Frontal cortex (tissue), 4 donors: Measurements from ENCODE around the gene HS3ST5. TPM values are rescaled to one million over a fixed set of nuclear protein-coding genes. Genes with fewer than 3 reads are reported as not detected.

ENCODE experiments used
- DNase-seq, 2 donors: peaks; one replicate each; pipeline ENCODE4 v3.0.0; 2012; ENCODE audit warnings: low spot score in 2 of 2
- FAIRE-seq: peaks from 2 replicates; lab custom pipeline; 2012; peaks lifted over from hg19 to GRCh38; lab: Jason Lieb, UNC
- total RNA-seq: library from RNA; depleted of rRNA; stranded (reverse); fragments of >200 nt; gene quantifications from one replicate; pipeline ENCODE4 v1.2.3, GENCODE V29; 2014
- donor health status: control.
- donor health status: control.
- donor health status: control.

Gene HS3ST5
- 13.9 TPM for total RNA-seq

- FAIRE-seq (no peak), DNase-seq (peak; percentile 52 to 73)
Measured at GRCh38 chr6:114342826-114343781, at the start of gene HS3ST5. TSS of gene HS3ST5 (minus strand) at chr6:114343023. CDS start at chr6:114062845, 280,178 bp downstream.

- DNase-seq, result no peak
- no peak for FAIRE-seq
Measured at GRCh38 chr6:114390176-114390575, 47.4 kb upstream of the HS3ST5 start.

- FAIRE-seq (no peak), DNase-seq (no peak)
Measured at GRCh38 chr6:114389111-114389510, 46.3 kb upstream of the HS3ST5 start.

GRCh38 chr6:114382406-114382805, 39.6 kb upstream of the HS3ST5 start:
- no peak for FAIRE-seq

DNA sequence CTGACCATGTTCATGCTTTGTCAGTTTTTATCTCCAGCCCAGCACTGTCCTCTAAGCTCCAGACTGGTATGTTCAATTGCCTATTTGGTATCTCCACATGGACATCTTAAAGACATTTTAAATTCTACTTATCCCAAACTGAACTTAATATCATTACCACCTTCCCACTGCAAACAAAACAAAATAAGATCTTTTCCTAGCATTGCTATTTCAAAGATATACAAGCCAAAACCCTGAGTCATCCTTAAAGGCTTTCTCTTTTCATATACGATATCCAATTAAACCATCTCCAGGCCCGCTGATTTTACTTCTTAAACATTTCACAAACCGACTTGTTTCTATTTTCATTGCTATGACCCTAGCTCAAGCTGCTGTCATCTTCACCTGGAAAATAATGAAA, 35.1 kb upstream of the HS3ST5 start:
- no peak for FAIRE-seq
- DNase-seq, result no peak

More at GRCh38 chr6:114382406-114382805, 39.6 kb upstream of the HS3ST5 start:
- peak in 1 of 2 donors; percentile 3 for DNase-seq

- DNase-seq (no peak), FAIRE-seq (no peak)
Measured at GRCh38 chr6:114376611-114377175, 33.9 kb upstream of the HS3ST5 start.

GRCh38 chr6:114375541-114376192, 32.8 kb upstream of the HS3ST5 start:
- FAIRE-seq (no peak), DNase-seq (no peak)

DNA sequence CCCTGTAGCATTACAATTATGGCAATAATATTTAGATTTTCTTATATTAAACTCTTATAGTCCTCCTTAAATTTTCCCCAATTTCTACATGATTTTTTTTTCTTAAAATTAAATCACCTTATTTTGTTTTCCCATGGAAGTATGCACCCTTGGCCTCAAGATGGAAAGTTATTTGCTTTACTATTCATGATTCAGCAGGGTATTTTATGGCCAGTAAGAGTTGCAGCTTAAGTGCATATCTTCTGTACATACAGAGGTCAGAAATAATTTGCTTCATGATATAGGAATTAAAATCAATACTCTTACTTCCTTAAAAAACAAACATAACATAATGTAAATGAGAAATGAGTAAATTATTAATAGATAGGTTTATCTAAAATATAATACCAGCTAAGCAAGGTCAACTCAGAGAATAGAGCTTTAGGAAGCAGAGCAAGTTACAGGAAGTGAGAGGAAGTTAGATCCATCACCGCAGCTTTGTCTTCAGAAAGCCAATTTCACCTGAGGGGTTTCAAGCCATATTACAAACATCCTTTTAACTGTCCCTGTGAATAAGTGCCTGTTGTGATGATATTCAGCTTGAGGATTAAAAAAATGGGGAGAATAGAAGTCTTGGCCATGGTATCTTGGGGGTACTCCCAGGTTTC, 24.6 kb upstream of the HS3ST5 start:
- FAIRE-seq (no peak), DNase-seq (no peak)

DNA sequence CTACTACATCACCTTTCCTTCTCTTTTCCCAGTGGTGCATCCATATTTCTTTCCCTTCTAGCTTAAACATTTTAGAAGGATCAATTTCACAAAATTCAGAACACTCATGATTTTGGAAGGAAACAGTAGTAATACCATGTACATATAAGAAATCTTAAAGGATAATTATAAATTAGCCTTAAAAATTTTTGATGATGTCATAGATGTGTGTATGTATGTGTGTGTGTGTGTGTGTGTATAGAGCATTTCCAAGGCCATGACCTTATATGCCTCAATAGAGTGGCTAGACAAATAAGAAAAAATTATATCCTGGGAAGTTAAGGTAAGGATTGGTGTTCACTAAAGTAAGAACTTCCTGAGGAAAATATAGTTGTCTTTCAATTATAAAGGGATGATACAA, 24.1 kb upstream of the HS3ST5 start:
- FAIRE-seq, result no peak
- no peak for DNase-seq

GRCh38 chr6:114364301-114364700, 21.5 kb upstream of the HS3ST5 start:
- DNase-seq, result no peak
- FAIRE-seq, result no peak

DNA sequence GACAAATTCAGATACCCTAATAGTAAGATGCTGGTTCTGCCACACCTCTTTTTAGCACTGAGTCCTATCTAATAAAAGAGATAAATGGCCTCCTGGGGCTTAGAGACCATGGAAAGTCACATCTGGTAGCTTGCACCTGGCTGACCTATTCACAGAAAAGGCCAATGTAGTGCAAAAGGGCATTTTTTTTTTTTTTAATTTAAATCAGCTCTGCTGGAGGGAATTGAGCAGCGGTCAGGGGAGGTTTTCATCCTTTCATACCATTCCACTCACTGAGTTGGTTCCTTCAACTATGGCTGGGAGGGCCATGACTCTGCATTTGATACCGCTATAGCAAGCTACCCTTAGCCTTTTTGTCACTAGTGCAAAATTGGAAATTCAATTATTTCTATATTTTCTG, 20.1 kb upstream of the HS3ST5 start:
- FAIRE-seq, result no peak
- DNase-seq, result no peak

GRCh38 chr6:114362396-114362795, 19.6 kb upstream of the HS3ST5 start:
- DNase-seq (no peak), FAIRE-seq (no peak)

GRCh38 chr6:114361036-114361435, 18.2 kb upstream of the HS3ST5 start:
- FAIRE-seq (no peak), DNase-seq (no peak)

DNA sequence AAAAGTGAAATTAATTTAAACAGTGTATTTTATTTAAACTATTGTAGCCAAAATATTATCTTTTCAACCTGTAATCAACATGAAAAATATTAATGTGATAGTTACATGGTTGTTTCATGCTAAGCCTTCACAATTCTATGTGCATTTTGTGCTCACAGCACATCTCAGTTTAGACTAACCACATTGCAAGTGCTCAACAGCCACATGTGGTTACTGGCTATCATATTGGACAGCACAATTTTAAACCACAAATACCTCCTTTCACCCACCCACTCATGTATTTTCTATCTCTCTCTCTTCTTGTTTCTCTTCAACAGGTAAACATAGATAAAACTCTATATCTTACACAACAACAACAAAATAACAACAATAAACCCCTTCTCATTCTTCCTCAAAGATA, 12.5 kb upstream of the HS3ST5 start:
- FAIRE-seq (no peak), DNase-seq (no peak)

DNA sequence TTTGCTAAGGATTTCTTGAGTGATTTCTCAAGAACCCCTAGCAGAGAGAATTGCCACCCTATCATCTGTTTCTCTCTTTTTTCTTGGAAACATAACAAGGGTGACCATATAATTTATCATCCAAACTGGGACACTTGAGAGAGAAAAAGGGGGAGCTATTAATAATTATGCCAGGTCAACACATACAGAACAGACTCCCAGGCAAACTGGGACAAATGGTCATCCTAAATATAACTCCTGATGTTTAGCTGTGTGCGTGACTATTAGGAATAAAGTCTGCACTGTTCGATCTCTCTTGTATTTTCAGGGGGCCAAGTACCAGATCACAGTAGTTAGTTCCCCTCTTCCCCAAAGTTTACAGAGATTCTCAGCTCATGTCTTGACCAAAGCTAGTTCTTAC, 11.7 kb upstream of the HS3ST5 start:
- DNase-seq, result no peak
- no peak for FAIRE-seq

DNA sequence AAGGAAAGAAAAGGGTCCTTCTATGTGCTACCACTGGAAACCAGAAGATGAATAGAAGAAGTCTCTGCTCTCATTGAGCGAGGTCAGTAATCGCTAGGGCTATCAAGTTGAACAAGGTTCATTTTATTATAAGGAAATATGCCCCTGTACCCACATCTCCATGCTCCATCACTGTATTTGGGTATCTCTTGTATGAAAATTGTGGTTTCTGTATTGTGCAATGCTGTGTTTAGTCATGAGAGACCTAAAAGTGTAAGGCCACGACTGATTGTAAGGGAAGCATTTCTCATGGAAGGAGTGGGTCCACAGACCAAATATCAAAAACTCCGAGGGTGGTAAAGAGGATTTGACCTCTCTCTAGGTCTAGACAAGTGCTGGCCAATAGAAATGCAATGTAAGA, 3.6 kb upstream of the HS3ST5 start:
- DNase-seq (no peak), FAIRE-seq (no peak)

DNA sequence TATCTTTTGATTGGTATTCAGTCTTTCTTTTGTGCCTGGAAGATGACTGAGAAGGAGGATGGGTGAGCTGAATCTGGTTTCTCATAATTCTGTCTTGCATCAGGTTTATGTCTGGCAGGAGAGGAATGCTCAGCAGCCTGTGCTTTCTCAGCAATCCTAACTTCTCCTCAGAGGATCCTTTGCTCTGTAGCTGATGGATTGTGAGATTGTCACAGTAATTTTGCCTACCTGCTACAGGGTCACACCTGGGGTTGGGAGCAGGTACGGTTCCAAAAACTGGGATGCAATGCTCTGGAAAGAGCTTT, 2.1 kb upstream of the HS3ST5 start:
- no peak for DNase-seq
- no peak for FAIRE-seq

- FAIRE-seq, result no peak
- DNase-seq, result no peak
Measured at GRCh38 chr6:114344246-114344970, 1.6 kb upstream of the HS3ST5 start.

GRCh38 chr6:114343782-114344144, 940 bp upstream of the HS3ST5 start:
- FAIRE-seq (no peak), DNase-seq (no peak)
